ENCODE measurements around the gene MYH9.
"Not testable (repeated sequence)": the region's sequence is repeated elsewhere in the genome, so short reads cannot be mapped to it uniquely, and the experiment has no call there.

MYH9 gene

DNA sequence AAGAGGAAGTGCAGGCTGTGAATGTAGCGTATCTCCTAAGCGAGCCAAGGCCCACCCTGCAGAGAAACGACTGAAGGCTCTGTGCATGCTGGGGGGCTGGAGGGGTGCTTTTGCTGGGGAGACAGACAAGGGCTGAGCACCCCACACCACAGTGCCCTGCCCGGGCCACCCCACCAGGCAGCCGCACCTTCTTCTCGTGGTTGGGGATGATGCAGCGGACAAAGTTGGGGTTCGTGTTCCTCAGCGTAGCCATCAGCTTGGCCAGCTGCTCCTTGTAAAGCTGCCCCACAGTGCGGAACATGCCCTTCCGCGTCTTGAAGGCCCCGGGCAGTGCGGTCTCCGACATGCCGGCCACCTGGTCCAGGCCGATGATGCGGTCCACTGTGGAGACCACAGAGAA, 81.5 kb downstream of the MYH9 start:
- DNase-seq = no peak

GRCh38 chr22:36305813-36306212, 82.0 kb downstream of the MYH9 start:
- no peak for DNase-seq

DNA sequence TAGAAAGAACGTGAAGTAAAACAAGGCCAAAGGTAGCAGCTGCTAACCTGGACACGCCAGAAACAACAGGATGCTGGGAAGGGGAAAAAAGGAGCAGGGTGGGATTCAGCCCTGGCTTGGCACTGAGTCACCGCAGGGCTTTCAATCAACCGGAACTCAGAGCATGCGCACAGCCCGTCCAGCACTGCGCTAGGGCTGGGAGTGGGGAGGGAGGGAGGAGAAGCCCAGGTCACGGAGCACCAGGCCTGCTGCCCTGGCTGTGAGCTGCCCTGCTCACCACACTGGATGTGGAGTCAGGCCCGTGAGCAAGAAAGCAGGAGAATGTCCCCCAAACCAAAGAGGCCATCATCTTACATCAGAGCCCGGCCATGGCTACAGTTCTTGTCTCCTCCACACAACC, 83.3 kb downstream of the MYH9 start:
- no peak for DNase-seq

DNA sequence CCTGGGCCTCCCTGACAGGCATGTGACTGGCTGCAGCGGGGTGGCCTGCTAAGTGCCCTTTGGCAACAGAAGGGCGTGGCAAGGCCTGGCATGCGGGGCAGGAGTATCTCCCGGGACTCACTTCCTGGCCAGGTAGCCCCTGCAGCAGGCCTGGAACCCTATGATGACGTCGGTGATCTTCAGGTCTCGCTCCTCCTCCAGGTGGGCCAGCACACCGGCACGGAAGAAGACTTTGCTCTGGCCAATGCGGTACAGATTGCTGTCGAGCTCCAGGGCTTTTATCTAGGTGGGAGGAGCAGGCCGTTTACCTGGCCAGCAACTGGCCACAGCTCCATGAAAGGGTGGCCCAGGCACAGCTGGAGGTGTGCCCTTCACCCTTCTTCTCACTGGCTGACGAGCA, 83.9 kb downstream of the MYH9 start:
- no peak for DNase-seq

- no peak for DNase-seq
These were observed 84.7 kb downstream of the MYH9 start for GRCh38 chr22:36303115-36303467.

DNA sequence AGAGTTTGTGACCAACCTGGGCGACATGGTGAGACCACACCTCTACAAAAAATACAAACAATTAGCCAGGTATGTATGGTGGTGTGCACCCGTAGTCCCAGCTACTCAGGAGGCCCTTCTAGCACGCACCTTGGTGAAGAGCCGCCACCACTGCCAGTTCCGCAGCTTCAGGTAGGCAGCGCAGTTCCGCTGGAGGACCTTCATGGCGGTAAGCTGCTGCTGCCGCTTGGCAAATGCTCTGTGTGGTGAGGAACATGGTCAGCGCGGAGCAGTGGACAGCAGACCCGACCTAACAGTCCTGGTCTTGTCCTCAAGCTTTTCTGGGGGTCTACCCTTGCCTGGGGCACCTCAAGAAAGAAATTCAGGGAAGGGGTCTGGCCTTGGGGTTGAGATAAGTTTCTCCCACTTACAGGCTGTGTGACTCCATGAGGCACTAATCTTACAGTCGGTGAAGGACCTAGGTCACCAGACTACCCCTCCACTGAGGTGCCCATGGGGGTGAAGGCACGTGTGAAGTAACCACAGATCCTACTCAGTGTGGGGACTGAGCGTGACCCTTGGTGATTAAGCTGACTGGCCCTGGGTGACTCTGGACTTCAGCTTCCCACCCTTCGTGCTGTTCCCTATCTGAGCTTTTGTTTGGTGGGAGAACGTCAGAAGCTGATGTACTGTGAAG, 85.2 kb downstream of the MYH9 start:
- DNase-seq = no peak

DNA sequence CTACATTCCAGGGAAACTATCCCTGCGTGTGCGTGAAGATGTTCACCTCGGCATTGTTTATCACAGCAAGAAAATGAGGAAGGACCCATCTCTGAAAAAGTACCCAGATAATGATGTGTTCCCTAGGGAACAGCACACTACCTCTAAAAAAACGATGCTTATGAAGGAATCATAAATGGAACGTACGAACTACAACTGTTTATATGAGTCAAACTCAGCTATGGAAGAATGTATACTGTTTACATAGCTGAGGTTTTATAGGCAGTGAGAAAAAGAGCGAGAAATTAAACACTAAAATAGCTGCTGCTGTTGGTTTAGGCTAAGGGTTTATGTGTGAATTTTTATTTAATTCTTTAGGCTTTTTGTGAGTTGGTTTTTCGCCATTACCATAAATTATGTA, 85.9 kb downstream of the MYH9 start:
- no peak for DNase-seq

DNA sequence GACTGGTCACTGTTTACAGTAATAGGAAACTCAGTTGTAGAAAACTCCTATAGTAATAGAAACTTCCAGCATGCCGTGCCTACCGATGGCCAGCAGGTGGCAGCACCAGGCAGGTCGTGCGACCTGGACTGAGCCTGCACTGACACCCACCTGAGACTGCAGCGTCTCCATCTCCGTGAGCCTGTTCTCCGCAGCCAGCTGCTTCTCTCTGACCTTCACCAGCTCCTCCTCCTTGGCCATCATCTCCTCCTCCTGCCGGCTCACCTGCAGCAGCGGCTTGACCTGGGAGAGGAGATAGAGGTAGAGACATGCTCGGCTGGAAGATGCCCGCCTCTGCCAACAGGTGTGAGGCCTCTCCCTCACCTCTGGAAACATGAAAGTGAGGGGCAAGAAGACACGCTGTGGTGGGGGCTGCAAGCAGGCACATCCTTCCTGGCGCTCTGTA, 86.4 kb downstream of the MYH9 start:
- peak; percentile 85 for DNase-seq

GRCh38 chr22:36300396-36301212, 87.2 kb downstream of the MYH9 start:
- no peak for DNase-seq

GRCh38 chr22:36299911-36300310, 87.9 kb downstream of the MYH9 start:
- no peak for DNase-seq

DNA sequence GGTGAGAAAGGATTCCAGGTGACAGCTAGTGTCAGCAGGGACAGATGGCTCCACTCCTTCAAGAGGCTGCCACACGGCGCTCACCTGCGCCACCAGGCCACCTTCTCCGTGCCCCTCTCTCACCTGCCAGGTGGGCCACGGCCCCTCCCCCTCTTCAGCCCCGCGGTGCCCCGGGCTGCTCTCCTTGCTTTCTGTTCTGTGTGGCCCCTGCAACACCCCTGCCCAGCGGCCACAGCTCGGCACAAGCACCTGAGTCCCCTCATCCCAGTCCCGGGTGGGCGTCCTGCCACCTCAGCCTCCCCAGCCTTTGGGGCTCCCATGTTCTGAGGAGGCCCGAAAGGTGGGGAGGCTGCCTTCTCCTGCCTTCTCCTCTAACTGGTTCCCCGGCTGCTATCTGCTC, 88.5 kb downstream of the MYH9 start:
- no peak for DNase-seq

- DNase-seq = no peak
These were observed 89.2 kb downstream of the MYH9 start for GRCh38 chr22:36298601-36299000.

GRCh38 chr22:36298118-36298517, 89.6 kb downstream of the MYH9 start:
- DNase-seq = no peak

GRCh38 chr22:36297568-36297967, 90.2 kb downstream of the MYH9 start:
- DNase-seq = no peak

DNA sequence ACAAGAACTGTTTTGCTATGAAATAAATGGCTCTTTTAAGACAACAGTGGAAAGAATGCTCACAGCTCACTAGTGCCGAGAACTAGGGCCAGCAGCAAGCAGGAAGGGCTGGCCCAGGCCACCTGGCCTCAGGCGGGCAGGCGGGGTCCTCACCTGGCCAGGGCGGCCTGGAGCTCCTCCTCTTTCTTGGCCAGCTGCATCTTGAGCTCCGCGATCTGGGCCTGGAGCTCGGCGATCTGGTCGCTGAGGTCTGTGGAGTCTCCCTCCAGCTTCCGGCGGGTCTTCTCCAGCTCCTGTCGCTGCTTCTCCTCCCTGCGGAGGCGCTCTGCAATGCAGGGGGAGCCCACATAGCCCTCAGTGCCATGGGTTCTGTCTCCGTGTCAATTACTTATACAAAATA, 91.1 kb downstream of the MYH9 start:
- no peak for DNase-seq

DNA sequence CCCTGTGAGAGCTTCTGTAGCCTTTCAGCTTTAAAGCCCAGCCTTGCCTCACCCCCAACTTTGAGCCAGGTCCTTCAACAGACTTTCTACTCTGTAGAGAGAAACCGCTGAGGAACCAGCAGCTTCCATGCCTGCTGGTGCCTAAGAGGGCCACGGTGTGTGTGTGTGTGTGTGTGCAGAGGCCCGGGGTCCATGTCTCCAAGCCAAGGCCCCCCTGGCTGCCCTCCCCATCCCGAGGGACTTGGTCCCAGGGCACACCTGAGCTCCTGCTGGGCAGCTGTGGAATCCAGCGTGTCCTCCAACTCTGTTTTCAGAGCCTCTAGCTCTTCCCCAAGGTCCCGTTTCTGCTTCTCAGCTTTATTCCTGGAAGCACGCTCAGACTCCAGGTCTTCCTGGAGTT, 92.5 kb downstream of the MYH9 start:
- DNase-seq = no peak

DNA sequence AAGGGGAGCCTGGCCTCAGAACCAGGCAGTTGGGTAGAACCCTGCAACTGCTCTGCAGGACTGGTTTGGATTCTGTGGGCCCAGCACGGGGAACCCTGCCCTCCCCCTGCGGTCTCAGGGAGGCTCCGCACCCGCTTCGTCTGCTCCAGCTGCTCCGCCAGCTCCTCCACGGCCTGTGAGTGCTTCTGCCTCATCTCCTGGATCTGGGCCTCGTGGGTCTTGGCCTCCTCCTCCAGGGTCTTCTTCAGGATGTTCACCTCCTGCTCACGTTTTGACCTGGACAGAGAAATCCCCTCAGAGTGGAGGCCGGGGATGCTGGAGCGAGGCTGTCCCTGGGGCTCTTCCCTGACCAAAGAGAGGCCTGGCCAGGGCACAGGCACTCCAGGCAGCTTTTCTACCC, 93.0 kb downstream of the MYH9 start:
- no peak for DNase-seq

DNA sequence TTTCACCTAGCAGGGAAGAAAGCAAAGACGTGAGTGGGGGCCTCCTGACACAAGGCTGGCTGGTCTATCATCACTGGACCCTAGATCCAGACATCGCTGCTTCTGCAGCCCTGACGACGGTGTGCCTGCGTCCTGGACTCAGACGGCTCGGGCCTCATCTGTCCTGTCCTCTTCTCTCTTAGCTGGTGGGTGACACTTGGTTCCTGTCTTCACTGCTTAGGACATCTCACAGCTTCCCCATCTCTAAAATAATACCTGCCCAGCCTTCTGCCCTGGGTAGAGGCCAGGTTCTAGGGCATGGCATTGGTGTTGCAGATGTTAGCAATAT, 93.5 kb downstream of the MYH9 start:
- DNase-seq = no peak

DNA sequence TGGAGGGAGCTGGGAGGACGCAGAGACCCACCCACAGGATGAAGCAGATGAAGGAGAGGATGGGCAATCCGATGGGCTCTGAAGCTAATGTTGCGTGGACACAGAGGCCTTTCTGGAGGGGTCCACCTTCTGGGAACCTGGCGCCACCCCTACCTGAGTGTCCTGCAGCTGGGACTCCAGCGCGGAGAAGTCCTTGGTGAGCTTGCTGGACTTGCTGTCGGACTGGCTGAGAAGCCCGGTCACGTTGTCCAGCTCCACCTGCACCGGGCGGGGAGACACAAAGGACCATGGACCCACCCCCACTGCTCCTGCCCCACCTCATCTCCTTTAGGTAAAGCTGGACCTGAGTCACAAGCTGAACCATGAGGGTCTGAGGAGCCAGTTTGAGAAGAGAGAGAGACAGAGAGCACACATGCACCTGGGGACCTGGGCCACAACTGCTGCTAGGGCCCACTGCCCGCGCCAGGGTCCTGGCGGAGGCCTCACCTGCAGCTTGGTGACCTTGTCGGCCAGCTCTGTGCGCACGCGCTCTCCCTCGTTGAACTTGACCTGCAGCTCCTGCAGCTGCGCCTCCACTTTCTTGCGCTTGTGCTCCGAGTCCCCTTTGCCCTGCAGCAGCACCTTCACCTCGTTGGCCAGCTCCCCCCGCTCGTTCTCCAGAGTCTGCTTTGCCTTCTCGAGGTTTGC, 94.0 kb downstream of the MYH9 start:
- no peak for DNase-seq

DNA sequence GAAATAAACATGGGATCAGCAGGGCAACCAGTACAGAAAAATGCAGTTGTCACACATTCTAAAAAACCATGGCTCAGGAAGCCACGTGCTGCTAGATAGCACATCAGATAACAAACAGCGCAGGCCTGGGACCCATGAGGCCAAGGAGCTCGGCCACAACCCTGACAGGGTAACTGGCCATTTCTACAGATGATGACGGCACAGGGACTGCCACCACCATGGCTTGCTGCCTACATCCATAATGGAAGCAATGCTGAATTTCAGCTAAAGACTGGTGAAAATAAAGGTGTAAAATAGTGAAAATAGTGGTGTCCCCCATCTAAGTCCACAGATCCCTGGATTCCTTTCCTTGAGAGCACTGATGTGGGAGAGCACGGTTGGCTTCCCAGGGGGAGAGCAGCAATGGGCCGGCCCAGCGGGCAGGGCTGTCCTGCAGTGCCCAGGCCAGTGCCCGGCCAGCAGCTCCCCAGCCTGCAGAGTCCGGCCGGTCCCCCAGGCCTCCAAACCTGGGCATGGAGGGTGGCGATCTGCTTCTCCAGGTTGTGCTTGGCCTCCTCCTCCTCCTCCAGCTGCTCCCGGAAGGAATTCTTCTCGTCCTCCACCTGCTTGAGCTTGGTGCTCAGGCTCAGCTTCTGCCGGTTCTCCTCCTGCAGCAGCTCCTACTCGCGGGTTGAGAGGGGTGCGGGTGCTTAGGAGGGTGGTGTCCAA, 94.8 kb downstream of the MYH9 start:
- no peak for DNase-seq

GRCh38 chr22:36291831-36292740, 95.7 kb downstream of the MYH9 start:
- no peak for DNase-seq

GRCh38 chr22:36290391-36291075, 97.2 kb downstream of the MYH9 start:
- DNase-seq = not testable (repeated sequence)
